Kidney (tissue), 14 donors: Measurements from ENCODE around the gene VILL. TPM values are rescaled to one million over a fixed set of nuclear protein-coding genes. Genes with fewer than 3 reads are reported as not detected.
A peak's percentile ranks its signal among the peaks of the same experiment; 100 is the strongest.

ENCODE experiments used
- DNase-seq, 5 donors: peaks; one replicate each; pipeline ENCODE4 v3.0.0-alpha.2; 2013 to 2020
- FAIRE-seq: peaks from 2 replicates; lab custom pipeline; 2012; peaks lifted over from hg19 to GRCh38; lab: Jason Lieb, UNC
- H3K27ac ChIP-seq, 2 donors: one replicate each; pipeline ENCODE4 v1.7.0; 2013; ENCODE audit warnings: low read depth in 2 of 2, low read length in 2 of 2, inconsistent platforms in 1 of 2
- H3K27me3 ChIP-seq: one replicate; pipeline ENCODE4 v1.7.1; 2013; ENCODE audit warnings: low read length, inconsistent platforms; ENCODE audit not compliant: control insufficient read depth, insufficient read depth
- H3K36me3 ChIP-seq, 3 donors: one replicate each; pipeline versions ENCODE4 v1.7.0 to v1.7.1; 2013; ENCODE audit warnings: low read length in 3 of 3, control low read depth in 1 of 3, inconsistent platforms in 1 of 3; ENCODE audit not compliant: insufficient read depth in 3 of 3, control insufficient read depth in 2 of 3
- H3K4me1 ChIP-seq, 3 donors: one replicate each; pipeline versions ENCODE4 v1.7.0 to v1.7.1; 2013; ENCODE audit warnings: low read length in 3 of 3, inconsistent platforms in 1 of 3, low read depth in 1 of 3; ENCODE audit not compliant: control insufficient read depth in 2 of 3, insufficient read depth in 2 of 3
- H3K4me3 ChIP-seq, 3 donors: one replicate each; pipeline versions ENCODE4 v1.7.0 to v1.8.1; 2013; ENCODE audit warnings: low read length in 3 of 3, control low read depth in 1 of 3, inconsistent platforms in 1 of 3
- H3K9ac ChIP-seq, 3 donors: one replicate each; pipeline versions ENCODE4 v1.7.0 to v1.7.1; 2013; ENCODE audit warnings: low read length in 3 of 3, control low read depth in 1 of 3, inconsistent platforms in 1 of 3
- H3K9me3 ChIP-seq, 3 donors: one replicate each; pipeline versions ENCODE4 v1.7.0 to v1.7.1; 2013; ENCODE audit warnings: low read length in 3 of 3, control low read depth in 1 of 3, inconsistent platforms in 1 of 3; ENCODE audit not compliant: control insufficient read depth in 2 of 3, insufficient read depth in 1 of 3
- CTCF ChIP-seq: IDR thresholded peaks from 3 replicates; pipeline ENCODE4 v1.5.1; 2012; ENCODE audit warnings: mild to moderate bottlenecking, moderate library complexity, borderline replicate concordance; ENCODE audit not compliant: insufficient read depth; ENCODE audit errors: extremely low read depth
- intact Hi-C: fragments of 100-400 bp; cut with DNase I; formaldehyde crosslinking; loops from one replicate; pipeline ENCODE4 v1.11.1; 2022
- polyA plus RNA-seq: library from polyadenylated mRNA; stranded (reverse); fragments of 350-450 nt; fragmentation: Illumina TruSeq; extraction: RNeasy Lipid Tissue Mini Kit (QIAGEN cat#74804); gene quantifications from one replicate; pipeline ENCODE4 v1.2.3, GENCODE V29; 2014; ENCODE audit warnings: low read depth, low replicate concordance; ENCODE audit not compliant: insufficient read depth
- total RNA-seq: library from RNA; stranded (reverse); fragmentation: NEBNext Ultra II Directional; extraction: Animal tissue kit (Norgen Biotek cat#: 25700); gene quantifications from one replicate; pipeline ENCODE4 v1.2.1, GENCODE V29; 2021
- donor health status: control.
- donor health status: control.
- donor health status: control.
- donor health status: control.
- donor health status: control.
- donor health status: DM: yes; HTN: yes; CAD: no.
- donor health status: Normal renal cell carcinoma (clear cell type).

Gene VILL
- total and polyA plus RNA-seq, 2 donors from 2014 or later = 7.4 to 7.6 TPM

- Histone ChIP-seq H3K27me3 (no peaks in the 10 kb centered on the region), H3K9ac (no peak overlapping the region), H3K27ac (peak overlapping the region in 1 of 2 donors; percentile 90), H3K9me3 (no peaks in the 10 kb centered on the region), H3K4me1 (peaks cover 0 to 24% (median 7%) of the 10 kb centered on the region in 3 donors), H3K4me3 (no peak overlapping the region), H3K36me3 (peaks cover 0 to 3% (median 3%) of the 10 kb centered on the region in 3 donors)
- intact Hi-C loops = no loop called here
- TF ChIP-seq CTCF = no peak
- no peak for FAIRE-seq
- peak in 2 of 5 donors; percentile 74 to 79 for DNase-seq
Observed at GRCh38 chr3:37997791-37998370, 7.3 kb downstream of the VILL start.

- DNase-seq (peak in 2 of 5 donors; percentile 27 to 41), FAIRE-seq (no peak)
- intact Hi-C loops = no loop called here
- Histone ChIP-seq H3K9me3 (no peaks in the 10 kb centered on the region), H3K27me3 (no peaks in the 10 kb centered on the region), H3K4me1 (peaks cover 0 to 25% (median 7%) of the 10 kb centered on the region in 3 donors), H3K36me3 (peaks cover 0 to 3% (median 3%) of the 10 kb centered on the region in 3 donors), H3K27ac (no peak overlapping the region), H3K9ac (no peak overlapping the region), H3K4me3 (no peak overlapping the region)
- no peak for TF ChIP-seq CTCF
Observed at GRCh38 chr3:37999836-38000235, 9.2 kb downstream of the VILL start.

GRCh38 chr3:38000242-38000916, 9.8 kb downstream of the VILL start:
- peak in 2 of 5 donors; percentile 39 to 55 for DNase-seq
- Histone ChIP-seq H3K27me3 (no peaks in the 10 kb centered on the region), H3K27ac (no peak overlapping the region), H3K36me3 (peaks cover 0 to 3% (median 3%) of the 10 kb centered on the region in 3 donors), H3K4me3 (no peak overlapping the region), H3K4me1 (peaks cover 0 to 27% (median 7%) of the 10 kb centered on the region in 3 donors), H3K9me3 (no peaks in the 10 kb centered on the region), H3K9ac (no peak overlapping the region)
- no peak for FAIRE-seq
- no peak for TF ChIP-seq CTCF
- intact Hi-C loops = no loop called here
